ENCODE measurements around the gene MYH8.
A peak's percentile ranks its signal among the peaks of the same experiment; 100 is the strongest.

The MYH8 gene

DNA sequence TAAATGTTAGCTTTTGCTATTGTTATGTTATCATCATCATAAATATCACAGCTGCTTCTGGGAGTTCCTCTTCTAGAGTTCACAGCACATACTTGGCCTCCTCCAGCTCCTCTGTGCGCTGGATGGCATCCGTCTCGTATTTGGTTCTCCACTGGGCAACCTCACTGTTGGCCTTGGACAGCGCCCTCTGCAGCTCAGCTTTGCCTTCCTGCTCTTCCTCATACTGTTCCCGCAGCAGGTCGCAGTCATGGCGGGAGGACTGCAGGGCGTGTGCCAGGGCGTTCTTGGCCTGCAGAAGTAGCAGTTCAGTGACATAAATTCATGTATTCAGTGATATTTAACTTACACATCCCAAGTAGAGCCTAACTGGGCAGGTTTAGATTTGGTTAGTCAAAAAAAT lies 23.4 kb downstream of the MYH8 start:
- Histone ChIP-seq H3K27me3 (ENCODE audit: insufficient read depth, low read length, poor library complexity) (peaks cover 8% of the 10 kb centered on the region), H3K79me2 (ENCODE audit: insufficient read depth, low read length) (no peaks in the 10 kb centered on the region), H2AFZ (ENCODE audit: low read depth, low read length) (no peak overlapping the region), H3K4me3 (ENCODE audit: low read depth in 1 of 2, low read length in 2 of 2) (no peak overlapping the region), H3K36me3 (ENCODE audit: insufficient read depth, low read length) (no peaks in the 10 kb centered on the region), H4K20me1 (ENCODE audit: insufficient read depth, low read length) (no peaks in the 10 kb centered on the region), H3K4me2 (ENCODE audit: insufficient read depth, low read length) (no peak overlapping the region), H3K27ac (ENCODE audit: low read length) (no peak overlapping the region), H3K9ac (ENCODE audit: low read depth, low read length) (no peak overlapping the region), H3K9me3 (ENCODE audit: insufficient read depth, low read length, severe bottlenecking) (no peaks in the 10 kb centered on the region), H3K4me1 (ENCODE audit: insufficient read depth, low read length) (no peaks in the 10 kb centered on the region)
- ATAC-seq (ENCODE audit: insufficient read depth, low read depth) (no peak), DNase-seq (no peak)
- TF ChIP-seq EZH2 (IDR thresholded peaks at IDR 0.05; ENCODE audit: borderline replicate concordance, low read depth, low read length, severe bottlenecking) = no peak
- TF ChIP-seq, protein P1, sequence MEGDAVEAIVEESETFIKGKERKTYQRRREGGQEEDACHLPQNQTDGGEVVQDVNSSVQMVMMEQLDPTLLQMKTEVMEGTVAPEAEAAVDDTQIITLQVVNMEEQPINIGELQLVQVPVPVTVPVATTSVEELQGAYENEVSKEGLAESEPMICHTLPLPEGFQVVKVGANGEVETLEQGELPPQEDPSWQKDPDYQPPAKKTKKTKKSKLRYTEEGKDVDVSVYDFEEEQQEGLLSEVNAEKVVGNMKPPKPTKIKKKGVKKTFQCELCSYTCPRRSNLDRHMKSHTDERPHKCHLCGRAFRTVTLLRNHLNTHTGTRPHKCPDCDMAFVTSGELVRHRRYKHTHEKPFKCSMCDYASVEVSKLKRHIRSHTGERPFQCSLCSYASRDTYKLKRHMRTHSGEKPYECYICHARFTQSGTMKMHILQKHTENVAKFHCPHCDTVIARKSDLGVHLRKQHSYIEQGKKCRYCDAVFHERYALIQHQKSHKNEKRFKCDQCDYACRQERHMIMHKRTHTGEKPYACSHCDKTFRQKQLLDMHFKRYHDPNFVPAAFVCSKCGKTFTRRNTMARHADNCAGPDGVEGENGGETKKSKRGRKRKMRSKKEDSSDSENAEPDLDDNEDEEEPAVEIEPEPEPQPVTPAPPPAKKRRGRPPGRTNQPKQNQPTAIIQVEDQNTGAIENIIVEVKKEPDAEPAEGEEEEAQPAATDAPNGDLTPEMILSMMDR (IDR thresholded peaks at IDR 0.05; ENCODE audit: borderline replicate concordance, extremely low read depth, low read length, poor library complexity, severe bottlenecking) = peak; percentile 28

- Histone ChIP-seq H3K4me1 (ENCODE audit: insufficient read depth, low read length) (no peaks in the 10 kb centered on the region), H3K79me2 (ENCODE audit: insufficient read depth, low read length) (no peaks in the 10 kb centered on the region), H3K9ac (ENCODE audit: low read depth, low read length) (no peak overlapping the region), H3K4me3 (ENCODE audit: low read depth in 1 of 2, low read length in 2 of 2) (no peak overlapping the region), H3K27ac (ENCODE audit: low read length) (no peak overlapping the region), H3K4me2 (ENCODE audit: insufficient read depth, low read length) (no peak overlapping the region), H3K9me3 (ENCODE audit: insufficient read depth, low read length, severe bottlenecking) (no peaks in the 10 kb centered on the region), H3K27me3 (ENCODE audit: insufficient read depth, low read length, poor library complexity) (peaks cover 9% of the 10 kb centered on the region), H3K36me3 (ENCODE audit: insufficient read depth, low read length) (no peaks in the 10 kb centered on the region), H4K20me1 (ENCODE audit: insufficient read depth, low read length) (no peaks in the 10 kb centered on the region), H2AFZ (ENCODE audit: low read depth, low read length) (no peak overlapping the region)
- no peak for ATAC-seq (ENCODE audit: insufficient read depth, low read depth)
- no peak for DNase-seq
- TF ChIP-seq EZH2 (IDR thresholded peaks at IDR 0.05; ENCODE audit: borderline replicate concordance, low read depth, low read length, severe bottlenecking) = no peak
- TF ChIP-seq, protein P1 (IDR thresholded peaks at IDR 0.05; ENCODE audit: borderline replicate concordance, extremely low read depth, low read length, poor library complexity, severe bottlenecking) = no peak
Observed at GRCh38 chr17:10396524-10397163, 25.1 kb downstream of the MYH8 start.

GRCh38 chr17:10394201-10394887 lies 27.4 kb downstream of the MYH8 start:
- Histone ChIP-seq H2AFZ (ENCODE audit: low read depth, low read length) (no peak overlapping the region), H3K9ac (ENCODE audit: low read depth, low read length) (no peak overlapping the region), H4K20me1 (ENCODE audit: insufficient read depth, low read length) (no peaks in the 10 kb centered on the region), H3K4me1 (ENCODE audit: insufficient read depth, low read length) (no peaks in the 10 kb centered on the region), H3K27me3 (ENCODE audit: insufficient read depth, low read length, poor library complexity) (peaks cover 16% of the 10 kb centered on the region), H3K4me3 (ENCODE audit: low read depth in 1 of 2, low read length in 2 of 2) (no peak overlapping the region), H3K79me2 (ENCODE audit: insufficient read depth, low read length) (no peaks in the 10 kb centered on the region), H3K27ac (ENCODE audit: low read length) (no peak overlapping the region), H3K36me3 (ENCODE audit: insufficient read depth, low read length) (no peaks in the 10 kb centered on the region), H3K4me2 (ENCODE audit: insufficient read depth, low read length) (no peak overlapping the region), H3K9me3 (ENCODE audit: insufficient read depth, low read length, severe bottlenecking) (no peaks in the 10 kb centered on the region)
- ATAC-seq (ENCODE audit: insufficient read depth, low read depth) = no peak
- DNase-seq = no peak
- TF ChIP-seq, protein P1 (IDR thresholded peaks at IDR 0.05; ENCODE audit: borderline replicate concordance, extremely low read depth, low read length, poor library complexity, severe bottlenecking) = no peak
- no peak for TF ChIP-seq EZH2 (IDR thresholded peaks at IDR 0.05; ENCODE audit: borderline replicate concordance, low read depth, low read length, severe bottlenecking)
